IMR-90 (cell line): ENCODE results near the gene GABBR2. TPM values are rescaled to one million over a fixed set of nuclear protein-coding genes. Genes with fewer than 3 reads are reported as not detected.

Experiments
- ATAC-seq: fragments of 200-7000 bp; cut with Tn5 transposase; 2 replicates; pipeline ENCODE4 v1.9.1; 2020; ENCODE audit warnings: low read depth, mild to moderate bottlenecking, moderate library complexity
- BruUV-seq: library from RNA; stranded (reverse); fragments of 400-500 nt; replicated peaks from 2 replicates; lab custom pipeline; 2021; lab: Mats Ljungman, UMichigan
- CTCF ChIA-PET: fragments of 300-600 bp; formaldehyde crosslinking; extraction: SDS; loops from one replicate; lab custom pipeline; 2021; ENCODE audit warnings: antibody characterized with exemption; lab: Yijun Ruan, JAX
- POLR2A ChIA-PET: fragments of 300-600 bp; sonication (Branson Sonifier 250); formaldehyde crosslinking; loops from one replicate; lab custom pipeline; 2022; ENCODE audit warnings: antibody characterized with exemption; ENCODE audit not compliant: unreplicated experiment; lab: Charles Lee
- DNase-seq: peaks from one replicate; pipeline ENCODE4 v3.0.0; 2013
- H2AFZ ChIP-seq: replicated peaks from 2 replicates; pipeline ENCODE3; 2013; ENCODE audit warnings: low read length, mild to moderate bottlenecking; ENCODE audit not compliant: poor library complexity
- H2AK5ac ChIP-seq: 2 replicates; pipeline ENCODE4 v1.6.1; 2013; ENCODE audit warnings: low read depth, low read length, inconsistent platforms
- H2AK9ac ChIP-seq: replicated peaks from 2 replicates; pipeline ENCODE3; 2013; ENCODE audit warnings: mild to moderate bottlenecking, low read depth, low read length, moderate library complexity; ENCODE audit not compliant: poor library complexity
- H2BK120ac ChIP-seq: 2 replicates; pipeline ENCODE4 v1.6.1; 2013; ENCODE audit warnings: low read depth, low read length, inconsistent platforms
- H2BK15ac ChIP-seq: 3 replicates; pipeline ENCODE4 v1.6.1; 2013; ENCODE audit warnings: low read depth, low read length, inconsistent platforms
- H2BK20ac ChIP-seq: 2 replicates; pipeline ENCODE4 v1.6.1; 2013; ENCODE audit warnings: low read depth, mild to moderate bottlenecking, inconsistent platforms, low read length, moderate library complexity
- H2BK5ac ChIP-seq: 2 replicates; pipeline ENCODE4 v1.6.1; 2013; ENCODE audit warnings: mild to moderate bottlenecking, low read depth, low read length, inconsistent platforms; ENCODE audit not compliant: poor library complexity, severe bottlenecking
- H3K14ac ChIP-seq: replicated peaks from 2 replicates; pipeline ENCODE4 v1.6.1; 2013; ENCODE audit warnings: low read depth, low read length, inconsistent platforms
- H3K18ac ChIP-seq: 2 replicates; pipeline ENCODE4 v1.6.1; 2013; ENCODE audit warnings: low read depth, low read length, control low read depth
- H3K23ac ChIP-seq: 2 replicates; pipeline ENCODE4 v1.6.1; 2013; ENCODE audit warnings: low read depth, low read length, inconsistent platforms
- H3K27ac ChIP-seq: 2 replicates; pipeline ENCODE4 v1.5.1; 2013; ENCODE audit warnings: mild to moderate bottlenecking, control low read depth, low read length; ENCODE audit not compliant: insufficient read depth
- H3K27me3 ChIP-seq: 2 replicates; pipeline ENCODE4 v1.6.1; 2013; ENCODE audit warnings: low read length; ENCODE audit not compliant: control insufficient read depth, insufficient read depth
- H3K36me3 ChIP-seq: 2 replicates; pipeline ENCODE4 v1.6.1; 2013; ENCODE audit warnings: low read length, mixed read lengths; ENCODE audit not compliant: control insufficient read depth, insufficient read depth
- H3K4ac ChIP-seq: 2 replicates; pipeline ENCODE4 v1.6.1; 2013; ENCODE audit warnings: low read depth, low read length, inconsistent platforms
- H3K4me1 ChIP-seq: 2 replicates; pipeline ENCODE4 v1.6.1; 2013; ENCODE audit warnings: low read length, mixed read lengths; ENCODE audit not compliant: control insufficient read depth, insufficient read depth
- H3K4me2 ChIP-seq: 2 replicates; pipeline ENCODE4 v1.6.1; 2013; ENCODE audit warnings: low read depth, mild to moderate bottlenecking, control low read depth, low read length, moderate library complexity
- H3K4me3 ChIP-seq: 2 replicates; pipeline ENCODE4 v1.5.1; 2013; ENCODE audit warnings: low read depth, mild to moderate bottlenecking, control low read depth, low read length, moderate library complexity; ENCODE audit not compliant: insufficient read depth
- H3K56ac ChIP-seq: 2 replicates; pipeline ENCODE4 v1.6.1; 2013; ENCODE audit warnings: low read length, inconsistent platforms; ENCODE audit not compliant: insufficient read depth; ENCODE audit errors: extremely low read depth
- H3K79me1 ChIP-seq, 2 experiments: 2 replicates each; pipeline ENCODE4 v1.6.1; 2013; ENCODE audit warnings: low read length in 2 of 2, inconsistent platforms in 1 of 2, low read depth in 1 of 2
- H3K9ac ChIP-seq: 2 replicates; pipeline ENCODE4 v1.6.1; 2013; ENCODE audit warnings: low read depth, low read length, control low read depth
- H3K9me1 ChIP-seq: 2 replicates; pipeline ENCODE4 v1.6.1; 2013; ENCODE audit warnings: low read length, inconsistent platforms; ENCODE audit not compliant: insufficient read depth
- H3K9me3 ChIP-seq: 2 replicates; pipeline ENCODE4 v1.6.1; 2013; ENCODE audit warnings: low read length; ENCODE audit not compliant: control insufficient read depth, insufficient read depth
- H4K20me1 ChIP-seq: 2 replicates; pipeline ENCODE4 v1.6.1; 2013; ENCODE audit warnings: low read length, inconsistent platforms; ENCODE audit not compliant: insufficient read depth
- H4K5ac ChIP-seq: 2 replicates; pipeline ENCODE4 v1.6.1; 2013; ENCODE audit warnings: mild to moderate bottlenecking, low read depth, low read length, control low read depth
- H4K8ac ChIP-seq, 2 experiments: 2 replicates each; pipeline ENCODE4 v1.6.1; 2013; ENCODE audit warnings: low read depth in 2 of 2, low read length in 2 of 2, control low read depth in 1 of 2, inconsistent platforms in 1 of 2
- H4K91ac ChIP-seq: 2 replicates; pipeline ENCODE4 v1.6.1; 2013; ENCODE audit warnings: low read depth, low read length, inconsistent platforms; ENCODE audit not compliant: insufficient read depth
- BHLHE40 ChIP-seq: fragments of 150-350 bp; IDR thresholded peaks from 2 replicates; pipeline ENCODE4 v1.6.1; 2016; ENCODE audit warnings: mild to moderate bottlenecking, low read depth, low read length
- FOS ChIP-seq: fragments of 150-350 bp; IDR thresholded peaks from 2 replicates; pipeline ENCODE4 v1.6.1; 2016; ENCODE audit warnings: low read depth, low read length
- MAFK ChIP-seq: IDR thresholded peaks from 2 replicates; pipeline ENCODE4 v1.6.1; 2012; ENCODE audit warnings: low read depth, low read length, improper control_type of control experiment
- RFX5 ChIP-seq: IDR thresholded peaks from 2 replicates; pipeline ENCODE4 v1.8.0; 2012; ENCODE audit warnings: low read depth, mild to moderate bottlenecking, low read length, moderate library complexity
- WGBS, 2 experiments: methylation state at CpG; one replicate each; pipeline versions ENCODE4 v1.1.5 to v1.1.7; 2013; ENCODE audit warnings: missing lambda C conversion rate in 2 of 2; ENCODE audit not compliant: insufficient read length in 1 of 2; ENCODE audit errors: extremely low coverage in 2 of 2; 5-methylcytosine and 5-hydroxymethylcytosine counted together
- dilution Hi-C: fragments of 300-500 bp; cut with HindIII; formaldehyde crosslinking; loops from one replicate; pipeline ENCODE4 v1.14.3; 2018; ENCODE audit warnings: low sequenced_read_pairs; ENCODE audit not compliant: unreplicated experiment
- in situ Hi-C: fragments of 300-500 bp; cut with MboI; formaldehyde crosslinking; loops from 3 replicates; pipeline ENCODE4 v1.14.3; 2019; ENCODE audit warnings: low sequenced_read_pairs, inconsistent platforms, mixed read lengths
- intact Hi-C: fragments of 100-400 bp; cut with micrococcal nuclease; formaldehyde crosslinking; loops from 2 replicates; pipeline ENCODE4 v1.10.0; 2022
- polyA plus RNA-seq, 3 experiments: library from polyadenylated mRNA; depleted of rRNA; stranded (reverse); fragments of >200 nt; gene quantifications; 2 replicates each; pipeline ENCODE4 v1.2.3, GENCODE V29; 2012; ENCODE audit warnings: low replicate concordance in 1 of 3
- total RNA-seq: library from RNA; depleted of rRNA; stranded (reverse); fragments of >200 nt; gene quantifications from 2 replicates; pipeline ENCODE4 v1.2.3, GENCODE V29; 2012

GABBR2 gene
- total and polyA plus RNA-seq, 2 of the 4 experiments (the other 2 are of a cell fraction), result 14.2 to 20.3 TPM

DNA sequence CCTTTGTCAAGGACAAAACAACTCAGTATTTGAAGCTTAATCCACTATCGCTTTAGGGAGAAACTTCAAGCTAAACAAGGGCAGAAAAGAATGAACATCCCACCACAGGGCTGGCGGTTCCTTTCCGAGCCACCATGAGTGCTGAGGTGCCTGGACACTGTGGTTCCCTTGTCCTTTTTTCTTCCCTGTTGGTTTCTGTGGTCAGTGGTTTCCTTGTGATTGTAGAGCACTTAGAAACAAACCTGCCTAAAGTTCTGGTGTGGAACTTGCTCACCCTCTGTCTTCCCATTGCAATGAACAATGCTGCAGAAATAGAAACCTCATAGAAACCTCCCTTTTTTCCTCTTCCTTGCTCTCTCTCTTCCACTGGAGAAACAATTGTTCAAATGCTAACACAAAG, 373.9 kb downstream of the GABBR2 start:
- Histone ChIP-seq H3K36me3 (no peaks in the 10 kb centered on the region; the same call in 1 of the 2 replicates), H3K9ac (no peak overlapping the region), H3K56ac (no peak overlapping the region), H3K18ac (peak overlapping the region; percentile 56; the same call in 1 of the 2 replicates), H2BK5ac (peak overlapping the region; percentile 77), H2AK9ac (no peak overlapping the region), H3K4me1 (peaks cover 9% of the 10 kb centered on the region), H2AK5ac (peak overlapping the region; percentile 37; the same call in 1 of the 2 replicates), H4K5ac (peak overlapping the region; percentile 21; the same call in 1 of the 2 replicates), H2AFZ (no peak overlapping the region), H3K27ac (no peak overlapping the region), H3K14ac (peak overlapping the region; percentile 24), H4K8ac (peak overlapping the region; percentile 36 to 41; a peak in 2 of 4 replicates), H3K4ac (peak overlapping the region; percentile 44; the same call in 1 of the 2 replicates), H3K9me1 (peaks cover 21% of the 10 kb centered on the region), H3K23ac (no peak overlapping the region), H4K91ac (0 out of 2 replicates have a peak overlapping the region, but pooled peaks have one; percentile 8), H4K20me1 (no peaks in the 10 kb centered on the region), H3K4me3 (no peak overlapping the region), H2BK15ac (peak overlapping the region; percentile 80; the same call in 2 of the 3 replicates), H2BK120ac (peak overlapping the region; percentile 64), H2BK20ac (peak overlapping the region; percentile 52), H3K4me2 (no peak overlapping the region), H3K27me3 (no peaks in the 10 kb centered on the region), H3K9me3 (no peaks in the 10 kb centered on the region), H3K79me1 (peaks cover 0 to 35% of the 10 kb centered on the region in 2 experiments; a peak in 3 of 4 replicates)
- TF ChIP-seq RFX5 (no peak), FOS (no peak), MAFK (no peak), BHLHE40 (no peak)
- dilution Hi-C loops, result no loop called here
- ATAC-seq (no peak), DNase-seq (no peak)
- WGBS, 2 experiments, result no CpG with 5 or more reads among the region's 3 CpGs
- ChIA-PET POLR2A (no interaction called here), CTCF (no interaction called here)
- intact Hi-C loops, result loop anchor here (5.0 kb wide), 1 partner anchor 38 kb away; no protein-coding TSS in a partner anchor
- in situ Hi-C loops, result no loop called here
- no TSS peak for BruUV-seq
